ENCODE data around the gene SEMA6D. TPM values are rescaled to one million over a fixed set of nuclear protein-coding genes. Genes with fewer than 3 reads are reported as not detected.

SEMA6D gene
- total and polyA plus RNA-seq, 7 donors, result 2.4 to 12.5 (median 6.4) TPM

- 1 to 3% methylated on average over 48 of the region's 48 CpGs for WGBS, 2 donors
- TF ChIP-seq, protein P1, sequence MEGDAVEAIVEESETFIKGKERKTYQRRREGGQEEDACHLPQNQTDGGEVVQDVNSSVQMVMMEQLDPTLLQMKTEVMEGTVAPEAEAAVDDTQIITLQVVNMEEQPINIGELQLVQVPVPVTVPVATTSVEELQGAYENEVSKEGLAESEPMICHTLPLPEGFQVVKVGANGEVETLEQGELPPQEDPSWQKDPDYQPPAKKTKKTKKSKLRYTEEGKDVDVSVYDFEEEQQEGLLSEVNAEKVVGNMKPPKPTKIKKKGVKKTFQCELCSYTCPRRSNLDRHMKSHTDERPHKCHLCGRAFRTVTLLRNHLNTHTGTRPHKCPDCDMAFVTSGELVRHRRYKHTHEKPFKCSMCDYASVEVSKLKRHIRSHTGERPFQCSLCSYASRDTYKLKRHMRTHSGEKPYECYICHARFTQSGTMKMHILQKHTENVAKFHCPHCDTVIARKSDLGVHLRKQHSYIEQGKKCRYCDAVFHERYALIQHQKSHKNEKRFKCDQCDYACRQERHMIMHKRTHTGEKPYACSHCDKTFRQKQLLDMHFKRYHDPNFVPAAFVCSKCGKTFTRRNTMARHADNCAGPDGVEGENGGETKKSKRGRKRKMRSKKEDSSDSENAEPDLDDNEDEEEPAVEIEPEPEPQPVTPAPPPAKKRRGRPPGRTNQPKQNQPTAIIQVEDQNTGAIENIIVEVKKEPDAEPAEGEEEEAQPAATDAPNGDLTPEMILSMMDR (IDR thresholded peaks at IDR 0.05), result no peak
- no peak for TF ChIP-seq POLR2A (IDR thresholded peaks at IDR 0.05)
- TF ChIP-seq EP300 (IDR thresholded peaks at IDR 0.05), result no peak
- TF ChIP-seq POLR2AphosphoS5 (IDR thresholded peaks at IDR 0.05), result peak in 1 of 4 donors; percentile 64
- H3K27ac ChIP-seq, result peak overlapping the region; percentile 70 to 87 (median 81)
- no peaks in the 10 kb centered on the region for H3K36me3 ChIP-seq
- H3K9me3 ChIP-seq, result no peaks in the 10 kb centered on the region
- H3K27me3 ChIP-seq, result peaks cover 0 to 23% (median 0%) of the 10 kb centered on the region in 3 donors
- intact Hi-C loops (cut with DNase I), result no loop called here
- peaks cover 0 to 34% (median 19%) of the 10 kb centered on the region in 4 donors for H3K4me1 ChIP-seq
- H3K4me3 ChIP-seq, result peak overlapping the region; percentile 48 to 77 (median 70)
- DNase-seq, result no peak
These were observed 1.5 kb downstream of the SEMA6D start for GRCh38 chr15:47718497-47719437.

DNA sequence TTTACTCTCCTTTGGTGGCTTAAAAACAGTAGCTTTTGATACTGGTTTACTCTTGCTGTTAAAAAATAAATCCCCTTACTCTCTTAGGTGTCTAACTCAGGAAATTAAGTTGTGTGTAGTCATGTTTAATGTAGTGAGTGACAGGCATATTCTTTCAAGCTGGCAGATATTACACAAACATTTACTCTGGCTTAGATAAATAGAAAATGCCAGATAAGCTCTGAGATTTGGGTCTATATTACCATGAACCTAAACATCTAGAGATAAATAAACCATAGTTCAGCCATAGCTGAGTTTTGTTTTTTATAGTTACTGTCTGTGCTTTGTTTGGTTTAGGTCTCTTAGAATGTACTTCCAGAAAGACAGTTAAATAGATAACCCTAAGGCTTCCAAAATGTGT, 2.4 kb downstream of the SEMA6D start:
- H3K27me3 ChIP-seq, result peaks cover 0 to 23% (median 0%) of the 10 kb centered on the region in 3 donors
- no peaks in the 10 kb centered on the region for H3K9me3 ChIP-seq
- peak overlapping the region; percentile 70 to 87 (median 81) for H3K27ac ChIP-seq
- H3K4me1 ChIP-seq, result peaks cover 0 to 34% (median 19%) of the 10 kb centered on the region in 4 donors
- no peaks in the 10 kb centered on the region for H3K36me3 ChIP-seq
- TF ChIP-seq, protein P1 (IDR thresholded peaks at IDR 0.05), result no peak
- no peak for TF ChIP-seq POLR2A (IDR thresholded peaks at IDR 0.05)
- TF ChIP-seq POLR2AphosphoS5 (IDR thresholded peaks at IDR 0.05), result no peak
- no peak for TF ChIP-seq EP300 (IDR thresholded peaks at IDR 0.05)
- DNase-seq, result no peak
- intact Hi-C loops (cut with DNase I), result no loop called here
- peak overlapping the region; percentile 48 to 77 (median 70) for H3K4me3 ChIP-seq

DNA sequence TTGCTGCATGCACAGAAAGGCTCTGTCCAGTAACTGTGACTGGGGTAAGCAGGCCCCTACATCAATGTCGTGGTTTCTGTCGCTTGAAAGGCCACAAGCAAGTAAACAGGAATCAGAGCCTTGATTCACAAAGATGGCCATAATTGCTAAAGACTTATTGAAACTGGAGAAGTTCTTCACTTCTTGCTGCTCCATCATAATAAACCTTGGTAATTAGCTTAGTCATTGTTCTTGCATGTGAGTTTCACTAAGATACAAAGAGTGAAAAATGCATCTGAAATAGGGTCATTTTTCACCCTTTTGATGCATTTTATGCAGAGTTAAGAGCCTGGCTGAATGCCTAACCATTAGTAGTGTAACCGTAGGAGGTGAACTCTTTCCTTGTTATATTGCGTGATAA, 3.2 kb downstream of the SEMA6D start:
- no peak for TF ChIP-seq POLR2A (IDR thresholded peaks at IDR 0.05)
- no peak for TF ChIP-seq EP300 (IDR thresholded peaks at IDR 0.05)
- TF ChIP-seq, protein P1 (IDR thresholded peaks at IDR 0.05), result no peak
- no peak for TF ChIP-seq POLR2AphosphoS5 (IDR thresholded peaks at IDR 0.05)
- Histone ChIP-seq H3K9me3 (no peaks in the 10 kb centered on the region), H3K36me3 (no peaks in the 10 kb centered on the region), H3K4me1 (peaks cover 0 to 39% (median 20%) of the 10 kb centered on the region in 4 donors), H3K27ac (peak overlapping the region in 3 of 4 donors; percentile 22 to 81 (median 81)), H3K4me3 (no peak overlapping the region), H3K27me3 (peaks cover 0 to 19% (median 0%) of the 10 kb centered on the region in 3 donors)
- no peak for DNase-seq
- WGBS, 2 donors, result 70 to 75% methylated on average over 4 of the region's 4 CpGs
- intact Hi-C loops (cut with DNase I), result no loop called here

DNA sequence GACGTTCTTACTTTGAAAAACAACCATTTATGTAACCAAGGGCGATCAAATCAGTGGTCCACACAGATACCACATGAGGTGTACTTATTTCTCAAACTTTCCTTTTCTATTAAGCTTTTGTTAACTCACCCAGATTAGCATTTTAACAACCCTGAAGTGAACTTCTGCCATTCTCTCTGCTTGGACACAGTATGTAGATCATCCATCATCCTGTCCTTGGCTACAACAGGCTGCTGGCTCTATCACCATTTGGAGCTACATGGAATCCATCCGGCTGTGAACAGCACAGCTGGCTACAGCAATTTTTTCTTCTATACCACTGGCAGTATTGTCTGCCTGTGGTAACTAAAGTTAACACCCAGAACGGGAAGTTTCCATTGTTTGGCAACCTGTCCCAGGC, 4.4 kb downstream of the SEMA6D start:
- intact Hi-C loops (cut with DNase I), result no loop called here
- H3K4me1 ChIP-seq, result peaks cover 0 to 41% (median 24%) of the 10 kb centered on the region in 4 donors
- DNase-seq, result no peak
- no peaks in the 10 kb centered on the region for H3K9me3 ChIP-seq
- peak overlapping the region in 2 of 4 donors; percentile 11 to 18 for H3K27ac ChIP-seq
- H3K27me3 ChIP-seq, result peaks cover 0 to 17% (median 0%) of the 10 kb centered on the region in 3 donors
- WGBS, 2 donors, result 79 to 85% methylated on average over 4 of the region's 4 CpGs
- no peak overlapping the region for H3K4me3 ChIP-seq
- TF ChIP-seq, protein P1 (IDR thresholded peaks at IDR 0.05), result no peak
- TF ChIP-seq EP300 (IDR thresholded peaks at IDR 0.05), result no peak
- TF ChIP-seq POLR2A (IDR thresholded peaks at IDR 0.05), result no peak
- no peak for TF ChIP-seq POLR2AphosphoS5 (IDR thresholded peaks at IDR 0.05)
- H3K36me3 ChIP-seq, result no peaks in the 10 kb centered on the region

All from sigmoid colon (tissue), 7 donors.